ENCODE results near the gene TENT4B.

- TF ChIP-seq CTCF (IDR thresholded peaks at IDR 0.05; ENCODE audit: low read length) (no peak), EZH2 (IDR thresholded peaks at IDR 0.05; ENCODE audit: borderline replicate concordance, low read length) (no peak)
Observed at GRCh38 chr16:50182441-50182840, 29.3 kb downstream of the TENT4B start.

Data from OCI-LY1 (cell line).